ENCODE data around the gene REST. TPM values are rescaled to one million over a fixed set of nuclear protein-coding genes. Genes with fewer than 3 reads are reported as not detected.
"Not testable (repeated sequence)": the region's sequence is repeated elsewhere in the genome, so short reads cannot be mapped to it uniquely, and the experiment has no call there.

Gene REST
- total RNA-seq, 2 experiments from 2014 or later = 56.8 to 57.6 TPM

GRCh38 chr4:56880572-56880971, 27.1 kb upstream of the REST start:
- Mint-ChIP-seq H3K27ac (no peak overlapping the region), H3K4me1 (ENCODE audit: low read depth) (no peaks in the 10 kb centered on the region), H3K4me3 (no peak overlapping the region), H3K9me3 (no peaks in the 10 kb centered on the region), H3K27me3 (peaks cover 9% of the 10 kb centered on the region), H3K36me3 (ENCODE audit: low read depth) (no peaks in the 10 kb centered on the region)
- DNase-seq = no peak
- Histone ChIP-seq H3K27me3 (ENCODE audit: control insufficient read depth in 1 of 2, insufficient read depth in 2 of 2, low read length in 2 of 2) (peaks cover 0 to 3% of the 10 kb centered on the region in 2 experiments), H3K4me1 (ENCODE audit: insufficient read depth, low read length) (no peaks in the 10 kb centered on the region), H3K27ac (ENCODE audit: low read depth in 1 of 2, low read length in 2 of 2) (no peak overlapping the region), H3K36me3 (ENCODE audit: insufficient read depth, low read length) (no peaks in the 10 kb centered on the region), H3K4me3 (ENCODE audit: low read length) (no peak overlapping the region), H3K9me3 (ENCODE audit: control insufficient read depth in 1 of 2, insufficient read depth in 1 of 2, low read length in 2 of 2) (no peaks in the 10 kb centered on the region)
- POLR2A ChIA-PET = no interaction called here
- no peak for TF ChIP-seq CTCF (IDR thresholded peaks at IDR 0.05)
- intact Hi-C loops (cut with DNase I, micrococcal nuclease) = no loop called here
- CTCF ChIA-PET = interaction anchor here (1.3 kb wide), 1 partner anchor 13 kb away, joined by 3 read pairs; no protein-coding TSS in a partner anchor
- no peak for ATAC-seq (ENCODE audit: poor library complexity)

GRCh38 chr4:56884511-56884910, 23.2 kb upstream of the REST start:
- H3K27me3 ChIP-seq (ENCODE audit: control insufficient read depth in 1 of 2, insufficient read depth in 2 of 2, low read length in 2 of 2); DNase-seq; H3K9me3 ChIP-seq (ENCODE audit: control insufficient read depth in 1 of 2, insufficient read depth in 1 of 2, low read length in 2 of 2); intact Hi-C loops (cut with DNase I, micrococcal nuclease); H3K36me3 ChIP-seq (ENCODE audit: insufficient read depth, low read length); H3K4me3 ChIP-seq (ENCODE audit: low read length); H3K4me3 Mint-ChIP-seq; H3K27ac Mint-ChIP-seq; H3K27ac ChIP-seq (ENCODE audit: low read depth in 1 of 2, low read length in 2 of 2); H3K4me1 ChIP-seq (ENCODE audit: insufficient read depth, low read length); CTCF ChIA-PET; H3K9me3 Mint-ChIP-seq; H3K4me1 Mint-ChIP-seq (ENCODE audit: low read depth); POLR2A ChIA-PET; ATAC-seq (ENCODE audit: poor library complexity); H3K36me3 Mint-ChIP-seq (ENCODE audit: low read depth): not testable (repeated sequence)
- H3K27me3 Mint-ChIP-seq = peaks cover 13% of the 10 kb centered on the region

GRCh38 chr4:56892691-56893090, 15.0 kb upstream of the REST start:
- H3K36me3 Mint-ChIP-seq (ENCODE audit: low read depth) = no peaks in the 10 kb centered on the region
- H3K27ac Mint-ChIP-seq = no peak overlapping the region
- H3K4me3 ChIP-seq (ENCODE audit: low read length) = no peak overlapping the region
- H3K4me1 ChIP-seq (ENCODE audit: insufficient read depth, low read length) = no peaks in the 10 kb centered on the region
- no peaks in the 10 kb centered on the region for H3K27me3 Mint-ChIP-seq
- H3K27ac ChIP-seq (ENCODE audit: low read depth in 1 of 2, low read length in 2 of 2) = no peak overlapping the region
- H3K4me3 Mint-ChIP-seq = no peak overlapping the region
- ATAC-seq (ENCODE audit: poor library complexity) = no peak
- ChIA-PET CTCF (no interaction called here), POLR2A (no interaction called here)
- no peak for DNase-seq
- no peaks in the 10 kb centered on the region for H3K9me3 Mint-ChIP-seq
- H3K9me3 ChIP-seq (ENCODE audit: control insufficient read depth in 1 of 2, insufficient read depth in 1 of 2, low read length in 2 of 2) = no peaks in the 10 kb centered on the region
- intact Hi-C loops (cut with DNase I, micrococcal nuclease) = no loop called here
- TF ChIP-seq CTCF (IDR thresholded peaks at IDR 0.05) = no peak
- no peaks in the 10 kb centered on the region for H3K36me3 ChIP-seq (ENCODE audit: insufficient read depth, low read length)
- no peaks in the 10 kb centered on the region for H3K27me3 ChIP-seq (ENCODE audit: control insufficient read depth in 1 of 2, insufficient read depth in 2 of 2, low read length in 2 of 2)
- no peaks in the 10 kb centered on the region for H3K4me1 Mint-ChIP-seq (ENCODE audit: low read depth)

- CTCF ChIA-PET; H3K27me3 ChIP-seq (ENCODE audit: control insufficient read depth in 1 of 2, insufficient read depth in 2 of 2, low read length in 2 of 2); intact Hi-C loops (cut with DNase I, micrococcal nuclease); DNase-seq; H3K4me3 ChIP-seq (ENCODE audit: low read length); H3K36me3 Mint-ChIP-seq (ENCODE audit: low read depth); H3K4me3 Mint-ChIP-seq; H3K4me1 Mint-ChIP-seq (ENCODE audit: low read depth); H3K27ac Mint-ChIP-seq; H3K9me3 ChIP-seq (ENCODE audit: control insufficient read depth in 1 of 2, insufficient read depth in 1 of 2, low read length in 2 of 2); H3K4me1 ChIP-seq (ENCODE audit: insufficient read depth, low read length); POLR2A ChIA-PET; ATAC-seq (ENCODE audit: poor library complexity); H3K27me3 Mint-ChIP-seq; H3K9me3 Mint-ChIP-seq; H3K27ac ChIP-seq (ENCODE audit: low read depth in 1 of 2, low read length in 2 of 2); H3K36me3 ChIP-seq (ENCODE audit: insufficient read depth, low read length): not testable (repeated sequence)
Observed at GRCh38 chr4:56897842-56898241, 9.9 kb upstream of the REST start.

- DNase-seq; H3K4me3 ChIP-seq (ENCODE audit: low read length); H3K36me3 ChIP-seq (ENCODE audit: insufficient read depth, low read length); H3K9me3 ChIP-seq (ENCODE audit: control insufficient read depth in 1 of 2, insufficient read depth in 1 of 2, low read length in 2 of 2); H3K4me3 Mint-ChIP-seq; CTCF ChIA-PET; H3K27ac Mint-ChIP-seq; POLR2A ChIA-PET; H3K4me1 ChIP-seq (ENCODE audit: insufficient read depth, low read length); H3K27me3 Mint-ChIP-seq; H3K36me3 Mint-ChIP-seq (ENCODE audit: low read depth); H3K27ac ChIP-seq (ENCODE audit: low read depth in 1 of 2, low read length in 2 of 2); H3K27me3 ChIP-seq (ENCODE audit: control insufficient read depth in 1 of 2, insufficient read depth in 2 of 2, low read length in 2 of 2); H3K4me1 Mint-ChIP-seq (ENCODE audit: low read depth); ATAC-seq (ENCODE audit: poor library complexity); H3K9me3 Mint-ChIP-seq: not testable (repeated sequence)
- intact Hi-C loops (cut with DNase I, micrococcal nuclease) = loop anchor here (10.0 kb wide), 2 partner anchors 465 to 1045 kb away; partner anchors contain the start of genes EXOC1 (in 1 of the 2), PAICS (in 1 of the 2) and PPAT (in 1 of the 2)
Observed at GRCh38 chr4:56900186-56900585, 7.5 kb upstream of the REST start.
